Measurements from ENCODE around the gene ESR2.
"Not testable (repeated sequence)": the region's sequence is repeated elsewhere in the genome, so short reads cannot be mapped to it uniquely, and the experiment has no call there.

The ESR2 gene

GRCh38 chr14:64293976-64294671 lies at the start of gene ESR2:
ESR2 (minus strand) TSS chr14:64294371; CDS start chr14:64282985, 11,386 bp downstream.
- Histone ChIP-seq H3K4me3 (ENCODE audit: low read depth in 1 of 5, low read length in 5 of 5) (peak within 1 kb of the TSS; percentile 52 to 81 (median 70)), H3K27ac (ENCODE audit: low read depth, low read length) (peak within 1 kb of the TSS; percentile 69), H3K4me1 (ENCODE audit: control insufficient read depth in 5 of 5, insufficient read depth in 5 of 5, low read length in 5 of 5) (peaks cover 0 to 36% (median 30%) of the 10 kb centered on the region in 5 donors), H3K36me3 (ENCODE audit: control insufficient read depth in 5 of 5, insufficient read depth in 5 of 5, low read length in 5 of 5) (no peaks in the 10 kb centered on the region), H3K27me3 (ENCODE audit: control insufficient read depth in 5 of 5, insufficient read depth in 4 of 5, low read length in 5 of 5) (peaks cover 0 to 19% (median 5%) of the 10 kb centered on the region in 5 donors), H3K9ac (ENCODE audit: low read length in 5 of 5) (peak within 1 kb of the TSS in 3 of 5 donors; percentile 11 to 69 (median 60)), H3K9me3 (ENCODE audit: control insufficient read depth in 5 of 5, low read length in 5 of 5) (no peaks in the 10 kb centered on the region)

GRCh38 chr14:64340560-64341196 lies 46.5 kb upstream of the ESR2 start:
- H3K9ac ChIP-seq (ENCODE audit: low read length in 5 of 5), result no peak overlapping the region
- no peaks in the 10 kb centered on the region for H3K27me3 ChIP-seq (ENCODE audit: control insufficient read depth in 5 of 5, insufficient read depth in 4 of 5, low read length in 5 of 5)
- H3K4me1 ChIP-seq (ENCODE audit: control insufficient read depth in 5 of 5, insufficient read depth in 5 of 5, low read length in 5 of 5), result peaks cover 1 to 18% (median 14%) of the 10 kb centered on the region in 5 donors
- H3K9me3 ChIP-seq (ENCODE audit: control insufficient read depth in 5 of 5, low read length in 5 of 5), result peaks cover 0 to 9% (median 4%) of the 10 kb centered on the region in 5 donors
- H3K36me3 ChIP-seq (ENCODE audit: control insufficient read depth in 5 of 5, insufficient read depth in 5 of 5, low read length in 5 of 5), result no peaks in the 10 kb centered on the region
- no peak overlapping the region for H3K4me3 ChIP-seq (ENCODE audit: low read depth in 1 of 5, low read length in 5 of 5)
- no peak overlapping the region for H3K27ac ChIP-seq (ENCODE audit: low read depth, low read length)

- peak overlapping the region; percentile 41 for H3K27ac ChIP-seq (ENCODE audit: low read depth, low read length)
- H3K27me3 ChIP-seq (ENCODE audit: control insufficient read depth in 5 of 5, insufficient read depth in 4 of 5, low read length in 5 of 5), result no peaks in the 10 kb centered on the region
- H3K36me3 ChIP-seq (ENCODE audit: control insufficient read depth in 5 of 5, insufficient read depth in 5 of 5, low read length in 5 of 5), result no peaks in the 10 kb centered on the region
- peak overlapping the region; percentile 74 to 96 (median 86) for H3K4me3 ChIP-seq (ENCODE audit: low read depth in 1 of 5, low read length in 5 of 5)
- peaks cover 0 to 9% (median 4%) of the 10 kb centered on the region in 5 donors for H3K9me3 ChIP-seq (ENCODE audit: control insufficient read depth in 5 of 5, low read length in 5 of 5)
- peak overlapping the region in 3 of 5 donors; percentile 30 to 75 (median 55) for H3K9ac ChIP-seq (ENCODE audit: low read length in 5 of 5)
- H3K4me1 ChIP-seq (ENCODE audit: control insufficient read depth in 5 of 5, insufficient read depth in 5 of 5, low read length in 5 of 5), result peaks cover 1 to 18% (median 14%) of the 10 kb centered on the region in 5 donors
Measured at GRCh38 chr14:64338616-64339316, 44.6 kb upstream of the ESR2 start.

- peaks cover 0 to 9% (median 4%) of the 10 kb centered on the region in 5 donors for H3K9me3 ChIP-seq (ENCODE audit: control insufficient read depth in 5 of 5, low read length in 5 of 5)
- no peaks in the 10 kb centered on the region for H3K36me3 ChIP-seq (ENCODE audit: control insufficient read depth in 5 of 5, insufficient read depth in 5 of 5, low read length in 5 of 5)
- peak overlapping the region; percentile 74 to 87 (median 85) for H3K4me3 ChIP-seq (ENCODE audit: low read depth in 1 of 5, low read length in 5 of 5)
- no peaks in the 10 kb centered on the region for H3K27me3 ChIP-seq (ENCODE audit: control insufficient read depth in 5 of 5, insufficient read depth in 4 of 5, low read length in 5 of 5)
- peak overlapping the region in 4 of 5 donors; percentile 68 to 82 (median 71) for H3K9ac ChIP-seq (ENCODE audit: low read length in 5 of 5)
- H3K4me1 ChIP-seq (ENCODE audit: control insufficient read depth in 5 of 5, insufficient read depth in 5 of 5, low read length in 5 of 5), result peaks cover 1 to 18% (median 14%) of the 10 kb centered on the region in 5 donors
- H3K27ac ChIP-seq (ENCODE audit: low read depth, low read length), result peak overlapping the region; percentile 46
Measured at GRCh38 chr14:64337888-64338615, 43.9 kb upstream of the ESR2 start.

GRCh38 chr14:64329149-64329548 lies 35.0 kb upstream of the ESR2 start:
- H3K4me3 ChIP-seq (ENCODE audit: low read depth in 1 of 5, low read length in 5 of 5), result no peak overlapping the region
- H3K36me3 ChIP-seq (ENCODE audit: control insufficient read depth in 5 of 5, insufficient read depth in 5 of 5, low read length in 5 of 5), result no peaks in the 10 kb centered on the region
- H3K4me1 ChIP-seq (ENCODE audit: control insufficient read depth in 5 of 5, insufficient read depth in 5 of 5, low read length in 5 of 5), result no peaks in the 10 kb centered on the region
- no peaks in the 10 kb centered on the region for H3K27me3 ChIP-seq (ENCODE audit: control insufficient read depth in 5 of 5, insufficient read depth in 4 of 5, low read length in 5 of 5)
- H3K9me3 ChIP-seq (ENCODE audit: control insufficient read depth in 5 of 5, low read length in 5 of 5), result no peaks in the 10 kb centered on the region
- H3K27ac ChIP-seq (ENCODE audit: low read depth, low read length), result no peak overlapping the region
- no peak overlapping the region for H3K9ac ChIP-seq (ENCODE audit: low read length in 5 of 5)

GRCh38 chr14:64326502-64326901 lies 32.3 kb upstream of the ESR2 start:
- Histone ChIP-seq H3K27me3 (ENCODE audit: control insufficient read depth in 5 of 5, insufficient read depth in 4 of 5, low read length in 5 of 5) (no peaks in the 10 kb centered on the region), H3K36me3 (ENCODE audit: control insufficient read depth in 5 of 5, insufficient read depth in 5 of 5, low read length in 5 of 5) (no peaks in the 10 kb centered on the region), H3K27ac (ENCODE audit: low read depth, low read length) (no peak overlapping the region), H3K9me3 (ENCODE audit: control insufficient read depth in 5 of 5, low read length in 5 of 5) (no peaks in the 10 kb centered on the region), H3K9ac (ENCODE audit: low read length in 5 of 5) (no peak overlapping the region), H3K4me1 (ENCODE audit: control insufficient read depth in 5 of 5, insufficient read depth in 5 of 5, low read length in 5 of 5) (no peaks in the 10 kb centered on the region), H3K4me3 (ENCODE audit: low read depth in 1 of 5, low read length in 5 of 5) (no peak overlapping the region)

GRCh38 chr14:64324895-64325294 lies 30.7 kb upstream of the ESR2 start:
- Histone ChIP-seq H3K9me3 (ENCODE audit: control insufficient read depth in 5 of 5, low read length in 5 of 5) (no peaks in the 10 kb centered on the region), H3K9ac (ENCODE audit: low read length in 5 of 5) (no peak overlapping the region), H3K4me3 (ENCODE audit: low read depth in 1 of 5, low read length in 5 of 5) (no peak overlapping the region), H3K36me3 (ENCODE audit: control insufficient read depth in 5 of 5, insufficient read depth in 5 of 5, low read length in 5 of 5) (no peaks in the 10 kb centered on the region), H3K4me1 (ENCODE audit: control insufficient read depth in 5 of 5, insufficient read depth in 5 of 5, low read length in 5 of 5) (no peaks in the 10 kb centered on the region), H3K27me3 (ENCODE audit: control insufficient read depth in 5 of 5, insufficient read depth in 4 of 5, low read length in 5 of 5) (no peaks in the 10 kb centered on the region), H3K27ac (ENCODE audit: low read depth, low read length) (no peak overlapping the region)

GRCh38 chr14:64324461-64324860 lies 30.3 kb upstream of the ESR2 start:
- H3K36me3 ChIP-seq (ENCODE audit: control insufficient read depth in 5 of 5, insufficient read depth in 5 of 5, low read length in 5 of 5), result no peaks in the 10 kb centered on the region
- H3K9me3 ChIP-seq (ENCODE audit: control insufficient read depth in 5 of 5, low read length in 5 of 5), result no peaks in the 10 kb centered on the region
- no peaks in the 10 kb centered on the region for H3K4me1 ChIP-seq (ENCODE audit: control insufficient read depth in 5 of 5, insufficient read depth in 5 of 5, low read length in 5 of 5)
- no peak overlapping the region for H3K27ac ChIP-seq (ENCODE audit: low read depth, low read length)
- no peak overlapping the region for H3K9ac ChIP-seq (ENCODE audit: low read length in 5 of 5)
- no peak overlapping the region for H3K4me3 ChIP-seq (ENCODE audit: low read depth in 1 of 5, low read length in 5 of 5)
- no peaks in the 10 kb centered on the region for H3K27me3 ChIP-seq (ENCODE audit: control insufficient read depth in 5 of 5, insufficient read depth in 4 of 5, low read length in 5 of 5)

- H3K9ac ChIP-seq (ENCODE audit: low read length in 5 of 5); H3K9me3 ChIP-seq (ENCODE audit: control insufficient read depth in 5 of 5, low read length in 5 of 5); H3K36me3 ChIP-seq (ENCODE audit: control insufficient read depth in 5 of 5, insufficient read depth in 5 of 5, low read length in 5 of 5); H3K4me3 ChIP-seq (ENCODE audit: low read depth in 1 of 5, low read length in 5 of 5); H3K4me1 ChIP-seq (ENCODE audit: control insufficient read depth in 5 of 5, insufficient read depth in 5 of 5, low read length in 5 of 5); H3K27ac ChIP-seq (ENCODE audit: low read depth, low read length); H3K27me3 ChIP-seq (ENCODE audit: control insufficient read depth in 5 of 5, insufficient read depth in 4 of 5, low read length in 5 of 5): not testable (repeated sequence)
Measured at GRCh38 chr14:64320362-64320761, 26.2 kb upstream of the ESR2 start.

All from subcutaneous abdominal adipose tissue (tissue), 5 donors.